Parathyroid adenoma (tissue), 2 donors: ENCODE data around the gene CC2D1A.

Experiments
- H2AFZ ChIP-seq: fragments of 300-600 bp; sonication (generic); one replicate; pipeline ENCODE4 v1.7.0; 2017; ENCODE audit warnings: antibody characterized with exemption, mild to moderate bottlenecking
- H3K27ac ChIP-seq: fragments of 300-600 bp; sonication (generic); one replicate; pipeline ENCODE4 v1.7.0; 2017
- H3K27me3 ChIP-seq: fragments of 300-600 bp; sonication (generic); one replicate; pipeline ENCODE4 v1.7.0; 2017; ENCODE audit warnings: low read length; ENCODE audit not compliant: control insufficient read depth, insufficient read depth
- H3K36me3 ChIP-seq: fragments of 300-600 bp; sonication (generic); one replicate; pipeline ENCODE4 v1.7.0; 2017; ENCODE audit warnings: low read length; ENCODE audit not compliant: control insufficient read depth, insufficient read depth
- H3K4me1 ChIP-seq: fragments of 300-600 bp; sonication (generic); one replicate; pipeline ENCODE4 v1.7.0; 2017; ENCODE audit warnings: control low read depth
- H3K4me2 ChIP-seq: fragments of 300-600 bp; sonication (generic); one replicate; pipeline ENCODE4 v1.7.0; 2017; ENCODE audit warnings: low read length
- H3K4me3 ChIP-seq: fragments of 300-600 bp; sonication (generic); one replicate; pipeline ENCODE4 v1.7.0; 2017; ENCODE audit warnings: low read depth, low read length
- H3K79me2 ChIP-seq: fragments of 300-600 bp; sonication (generic); one replicate; pipeline ENCODE4 v1.7.0; 2017; ENCODE audit warnings: control low read depth
- H3K9ac ChIP-seq: fragments of 300-600 bp; sonication (generic); one replicate; pipeline ENCODE4 v1.7.0; 2017; ENCODE audit warnings: mild to moderate bottlenecking
- H3K9me3 ChIP-seq: fragments of 300-600 bp; sonication (generic); one replicate; pipeline ENCODE4 v1.7.0; 2017; ENCODE audit warnings: low read length; ENCODE audit not compliant: control insufficient read depth
- TF ChIP-seq, protein P1 (sequence below): fragments of 300-600 bp; sonication (generic); IDR thresholded peaks from one replicate; pipeline ENCODE4 v1.7.0; 2017; ENCODE audit warnings: antibody characterized with exemption, mild to moderate bottlenecking
- donor health status: primary hyperparathyroidism.

Gene CC2D1A

DNA sequence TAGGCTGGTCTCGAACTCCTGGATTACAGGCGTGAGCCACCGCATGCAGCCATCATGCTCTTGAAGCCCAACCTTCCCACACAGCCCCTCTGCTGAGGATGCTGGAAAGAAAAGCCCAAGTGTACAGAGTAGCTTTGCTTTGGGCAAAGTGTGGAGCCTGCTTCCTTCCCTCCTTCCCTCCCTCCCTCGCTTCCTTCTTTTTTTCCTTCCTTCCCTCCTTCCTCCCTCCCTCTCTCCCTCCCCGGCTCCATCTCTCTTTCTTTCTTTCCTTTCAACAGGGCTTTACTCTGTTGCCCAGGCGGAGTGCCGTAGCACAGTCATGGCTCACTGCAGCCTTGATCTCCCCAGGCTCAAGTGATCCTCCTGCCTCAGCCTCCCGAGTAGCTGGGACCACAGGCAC lies 2.7 kb downstream of the CC2D1A start:
- H3K36me3 ChIP-seq = no peaks in the 10 kb centered on the region
- no peak overlapping the region for H3K4me2 ChIP-seq
- H3K4me1 ChIP-seq = peaks cover 6% of the 10 kb centered on the region
- H3K79me2 ChIP-seq = peaks cover 7% of the 10 kb centered on the region
- no peaks in the 10 kb centered on the region for H3K27me3 ChIP-seq
- TF ChIP-seq, protein P1, sequence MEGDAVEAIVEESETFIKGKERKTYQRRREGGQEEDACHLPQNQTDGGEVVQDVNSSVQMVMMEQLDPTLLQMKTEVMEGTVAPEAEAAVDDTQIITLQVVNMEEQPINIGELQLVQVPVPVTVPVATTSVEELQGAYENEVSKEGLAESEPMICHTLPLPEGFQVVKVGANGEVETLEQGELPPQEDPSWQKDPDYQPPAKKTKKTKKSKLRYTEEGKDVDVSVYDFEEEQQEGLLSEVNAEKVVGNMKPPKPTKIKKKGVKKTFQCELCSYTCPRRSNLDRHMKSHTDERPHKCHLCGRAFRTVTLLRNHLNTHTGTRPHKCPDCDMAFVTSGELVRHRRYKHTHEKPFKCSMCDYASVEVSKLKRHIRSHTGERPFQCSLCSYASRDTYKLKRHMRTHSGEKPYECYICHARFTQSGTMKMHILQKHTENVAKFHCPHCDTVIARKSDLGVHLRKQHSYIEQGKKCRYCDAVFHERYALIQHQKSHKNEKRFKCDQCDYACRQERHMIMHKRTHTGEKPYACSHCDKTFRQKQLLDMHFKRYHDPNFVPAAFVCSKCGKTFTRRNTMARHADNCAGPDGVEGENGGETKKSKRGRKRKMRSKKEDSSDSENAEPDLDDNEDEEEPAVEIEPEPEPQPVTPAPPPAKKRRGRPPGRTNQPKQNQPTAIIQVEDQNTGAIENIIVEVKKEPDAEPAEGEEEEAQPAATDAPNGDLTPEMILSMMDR = no peak
- H3K9me3 ChIP-seq = no peaks in the 10 kb centered on the region
- no peak overlapping the region for H2AFZ ChIP-seq
- H3K9ac ChIP-seq = no peak overlapping the region
- H3K27ac ChIP-seq = no peak overlapping the region
- no peak overlapping the region for H3K4me3 ChIP-seq

DNA sequence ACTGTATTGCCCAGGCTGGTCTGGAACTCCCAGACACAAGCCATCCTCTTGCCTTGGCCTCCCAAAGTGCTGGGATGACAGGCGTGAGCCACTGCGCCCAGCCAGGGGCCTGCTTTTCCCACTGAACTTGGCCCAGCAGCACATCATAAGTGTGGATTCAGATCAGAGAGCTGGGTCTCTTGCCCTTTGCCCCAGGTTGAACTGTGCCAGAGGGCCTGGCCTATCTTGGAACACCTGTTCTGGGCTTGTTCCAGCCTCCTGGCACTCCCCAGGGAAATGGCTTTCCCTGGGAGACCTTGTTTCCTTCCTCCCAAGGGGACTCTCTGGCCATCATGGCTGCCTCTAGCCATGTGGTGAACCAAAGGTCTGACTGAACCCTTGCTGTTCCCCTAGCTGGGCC lies 3.4 kb downstream of the CC2D1A start:
- Histone ChIP-seq H3K36me3 (no peaks in the 10 kb centered on the region), H3K4me2 (no peak overlapping the region), H3K27me3 (no peaks in the 10 kb centered on the region), H3K27ac (no peak overlapping the region), H3K4me1 (peaks cover 6% of the 10 kb centered on the region), H3K79me2 (peaks cover 7% of the 10 kb centered on the region), H3K9me3 (no peaks in the 10 kb centered on the region), H3K4me3 (no peak overlapping the region), H2AFZ (no peak overlapping the region), H3K9ac (no peak overlapping the region)
- TF ChIP-seq, protein P1 = no peak

DNA sequence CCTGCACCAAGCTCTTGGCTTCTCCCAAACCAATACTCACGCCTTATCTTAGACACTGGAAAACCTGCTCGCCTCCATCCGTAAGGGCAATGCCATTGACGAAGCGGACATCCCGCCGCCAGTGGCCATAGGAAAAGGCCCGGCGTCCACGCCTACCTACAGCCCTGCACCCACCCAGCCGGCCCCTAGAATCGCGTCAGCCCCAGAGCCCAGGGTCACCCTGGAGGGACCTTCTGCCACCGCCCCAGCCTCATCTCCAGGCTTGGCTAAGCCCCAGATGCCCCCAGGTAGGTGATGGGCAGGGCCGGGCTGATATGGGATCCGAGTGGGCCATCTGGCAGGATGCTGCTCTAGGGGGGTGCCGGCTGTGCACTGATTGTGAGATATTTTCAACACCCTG lies 7.4 kb downstream of the CC2D1A start:
- no peaks in the 10 kb centered on the region for H3K36me3 ChIP-seq
- no peak overlapping the region for H3K9ac ChIP-seq
- H3K27me3 ChIP-seq = no peaks in the 10 kb centered on the region
- H3K4me1 ChIP-seq = no peaks in the 10 kb centered on the region
- no peak overlapping the region for H2AFZ ChIP-seq
- H3K79me2 ChIP-seq = no peaks in the 10 kb centered on the region
- H3K9me3 ChIP-seq = no peaks in the 10 kb centered on the region
- H3K4me3 ChIP-seq = no peak overlapping the region
- no peak overlapping the region for H3K27ac ChIP-seq
- H3K4me2 ChIP-seq = no peak overlapping the region
- TF ChIP-seq, protein P1 = no peak

DNA sequence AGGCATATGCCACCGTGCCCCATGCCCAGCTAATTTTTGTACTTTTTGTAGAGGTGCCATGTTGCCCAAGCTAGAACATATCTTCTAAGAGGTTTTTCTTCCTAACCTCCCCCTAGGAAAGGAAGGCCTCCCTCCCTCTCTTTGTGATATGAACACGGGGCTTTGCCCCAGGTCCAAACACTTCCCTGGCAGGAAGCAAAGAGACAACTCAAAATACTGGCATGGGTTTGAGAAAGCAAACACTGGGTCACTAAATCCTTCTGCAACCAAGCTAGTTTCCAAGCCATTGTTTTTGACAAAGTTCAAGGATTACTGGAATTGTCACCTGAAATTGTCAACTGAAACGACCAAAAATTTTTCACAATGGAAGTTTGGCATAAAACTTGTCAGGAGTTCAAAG lies 8.8 kb downstream of the CC2D1A start:
- TF ChIP-seq, protein P1 = no peak
- Histone ChIP-seq H3K36me3 (no peaks in the 10 kb centered on the region), H3K27ac (no peak overlapping the region)

DNA sequence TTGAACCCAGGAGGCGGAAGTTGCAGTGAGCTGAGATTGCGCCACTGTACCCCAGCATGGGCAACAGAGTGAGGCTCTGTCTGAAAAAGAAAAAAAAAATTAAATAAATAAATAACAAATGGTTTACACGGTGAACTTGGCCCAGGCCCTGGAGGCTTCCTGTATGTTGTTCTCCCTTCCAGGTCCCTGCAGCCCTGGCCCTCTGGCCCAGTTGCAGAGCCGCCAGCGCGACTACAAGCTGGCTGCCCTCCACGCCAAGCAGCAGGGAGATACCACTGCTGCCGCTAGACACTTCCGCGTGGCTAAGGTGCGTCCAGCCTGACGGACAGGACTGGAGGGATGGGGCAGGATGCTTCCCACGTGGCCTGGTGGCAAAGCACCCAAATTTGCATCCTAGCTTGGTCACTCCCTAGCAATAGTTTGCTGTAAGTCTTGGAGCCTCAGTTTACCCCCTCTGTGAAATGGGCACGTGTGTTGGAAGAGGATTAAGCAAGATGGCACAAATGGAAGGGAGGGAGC lies 11.9 kb downstream of the CC2D1A start:
- Histone ChIP-seq H3K27me3 (no peaks in the 10 kb centered on the region), H3K9me3 (no peaks in the 10 kb centered on the region), H3K4me3 (no peak overlapping the region), H3K36me3 (no peaks in the 10 kb centered on the region), H3K4me2 (no peak overlapping the region), H3K79me2 (no peaks in the 10 kb centered on the region), H3K27ac (no peak overlapping the region), H2AFZ (no peak overlapping the region), H3K4me1 (no peaks in the 10 kb centered on the region), H3K9ac (no peak overlapping the region)
- TF ChIP-seq, protein P1 = no peak

More for the DNA sequence above, 8.8 kb downstream of the CC2D1A start:
- Histone ChIP-seq H3K9me3 (no peaks in the 10 kb centered on the region), H2AFZ (no peak overlapping the region), H3K4me3 (no peak overlapping the region), H3K4me2 (no peak overlapping the region), H3K27me3 (no peaks in the 10 kb centered on the region), H3K9ac (no peak overlapping the region), H3K79me2 (no peaks in the 10 kb centered on the region), H3K4me1 (no peaks in the 10 kb centered on the region)
